Endothelial cell of umbilical vein (primary cell): ENCODE measurements around the gene CBL. TPM values are rescaled to one million over a fixed set of nuclear protein-coding genes. Genes with fewer than 3 reads are reported as not detected.

Experiments
- BruUV-seq: library from RNA; stranded (reverse); fragments of 400-500 nt; replicated peaks from 2 replicates; lab custom pipeline; 2021; lab: Mats Ljungman, UMichigan
- CTCF ChIA-PET: fragments of 300-600, 350-600 bp; sonication (Branson Sonifier 250); formaldehyde crosslinking; loops from one replicate; lab custom pipeline; 2021; ENCODE audit warnings: antibody characterized with exemption, inconsistent platforms; lab: Charles Lee
- POLR2A ChIA-PET: fragments of 300-600, 350-600 bp; sonication (Branson Sonifier 250); formaldehyde crosslinking; loops from one replicate; lab custom pipeline; 2021; ENCODE audit warnings: antibody characterized with exemption, inconsistent platforms; lab: Charles Lee
- DNase-seq: peaks from one replicate; pipeline ENCODE4 v3.0.0-alpha.2; 2011; ENCODE audit warnings: low read depth, low spot score
- FAIRE-seq: peaks from 2 replicates; lab custom pipeline; 2011; peaks lifted over from hg19 to GRCh38; lab: Jason Lieb, UNC
- H2AFZ ChIP-seq: 2 replicates; pipeline ENCODE4 v1.6.0; 2012; ENCODE audit warnings: low read depth, low read length, control low read depth, inconsistent platforms
- H3K27ac ChIP-seq: 2 replicates; pipeline ENCODE4 v1.5.1; 2011; ENCODE audit warnings: low read depth, mild to moderate bottlenecking, control low read depth, low read length, moderate library complexity; ENCODE audit not compliant: insufficient read depth
- H3K27me3 ChIP-seq, 2 experiments: 2 replicates each; pipeline versions ENCODE4 v1.6.0 to v1.6.1; 2011; ENCODE audit warnings: low read length in 2 of 2, mixed read lengths in 1 of 2; ENCODE audit not compliant: control insufficient read depth in 2 of 2, insufficient read depth in 2 of 2
- H3K36me3 ChIP-seq, 2 experiments: 2 replicates in 1 of 2; 3 replicates in 1 of 2; pipeline ENCODE4 v1.5.1; 2011; ENCODE audit warnings: low read length in 2 of 2, mild to moderate bottlenecking in 1 of 2, moderate library complexity in 1 of 2; ENCODE audit not compliant: control insufficient read depth in 2 of 2, insufficient read depth in 2 of 2; ENCODE audit errors: extremely low read depth in 1 of 2
- H3K4me1 ChIP-seq: 3 replicates; pipeline ENCODE4 v1.5.1; 2011; ENCODE audit warnings: mild to moderate bottlenecking, low read length; ENCODE audit not compliant: control insufficient read depth, insufficient read depth; ENCODE audit errors: extremely low read depth
- H3K4me2 ChIP-seq: 2 replicates; pipeline ENCODE4 v1.6.1; 2011; ENCODE audit warnings: low read length, control low read depth, mixed read lengths; ENCODE audit not compliant: insufficient read depth
- H3K4me3 ChIP-seq, 3 experiments: fragments of 200-600 bp in 1 of 3; sonication (generic), shearing (Covaris generic) in 1 of 3; replicated peaks in 1 of 3; 2 replicates each; pipeline ENCODE4 v1.5.1; 2011 to 2016; ENCODE audit warnings: control low read depth in 3 of 3, low read length in 3 of 3, mild to moderate bottlenecking in 2 of 3, inconsistent platforms in 1 of 3, low read depth in 1 of 3, moderate library complexity in 1 of 3; ENCODE audit not compliant: insufficient read depth in 1 of 3
- H3K79me2 ChIP-seq: 2 replicates; pipeline ENCODE4 v1.6.0; 2012; ENCODE audit warnings: low read length, inconsistent platforms; ENCODE audit not compliant: control insufficient read depth, insufficient read depth
- H3K9ac ChIP-seq: replicated peaks from 2 replicates; pipeline ENCODE3; 2011; ENCODE audit warnings: low read length, control low read depth; ENCODE audit not compliant: insufficient read depth; ENCODE audit errors: extremely low read depth
- H3K9me1 ChIP-seq: replicated peaks from 3 replicates; pipeline ENCODE4 v1.6.0; 2011; ENCODE audit warnings: mild to moderate bottlenecking, low read length; ENCODE audit not compliant: control insufficient read depth, insufficient read depth; ENCODE audit errors: extremely low read depth
- H3K9me3 ChIP-seq: replicated peaks from 2 replicates; pipeline ENCODE4 v1.5.1; 2012; ENCODE audit warnings: low read length, inconsistent platforms; ENCODE audit not compliant: control insufficient read depth, insufficient read depth
- H4K20me1 ChIP-seq: replicated peaks from 2 replicates; pipeline ENCODE3; 2011; ENCODE audit warnings: mild to moderate bottlenecking, low read length; ENCODE audit not compliant: control insufficient read depth, insufficient read depth; ENCODE audit errors: extremely low read depth
- CTCF ChIP-seq, 2 donors: IDR thresholded peaks; 1 replicate in 1 of 2; 2 replicates in 1 of 2; pipeline ENCODE4 v1.5.1; 2011; ENCODE audit warnings: low read length in 2 of 2, mild to moderate bottlenecking in 2 of 2, moderate library complexity in 2 of 2, control low read depth in 1 of 2, inconsistent platforms in 1 of 2, low read depth in 1 of 2; ENCODE audit not compliant: insufficient read depth in 1 of 2; ENCODE audit errors: extremely low read depth in 1 of 2
- EZH2 ChIP-seq: IDR thresholded peaks from 2 replicates; pipeline ENCODE4 v1.6.1; 2012; ENCODE audit warnings: borderline replicate concordance, low read depth, mild to moderate bottlenecking, moderate library complexity, low read length, inconsistent platforms; ENCODE audit not compliant: severe bottlenecking
- FOS ChIP-seq: IDR thresholded peaks from 2 replicates; pipeline ENCODE4 v1.6.1; 2011; ENCODE audit warnings: mild to moderate bottlenecking, low read length, moderate library complexity, borderline replicate concordance; ENCODE audit not compliant: insufficient read depth
- GATA2 ChIP-seq: IDR thresholded peaks from 2 replicates; pipeline ENCODE4 v1.7.0; 2011; ENCODE audit warnings: low read depth, mild to moderate bottlenecking, moderate library complexity, mixed read lengths, low read length; ENCODE audit not compliant: insufficient read length, insufficient read depth
- JUN ChIP-seq: IDR thresholded peaks from 2 replicates; pipeline ENCODE4 v1.6.1; 2011; ENCODE audit warnings: borderline replicate concordance, low read depth; ENCODE audit not compliant: insufficient read length, insufficient read depth
- MAX ChIP-seq: IDR thresholded peaks from 2 replicates; pipeline ENCODE4 v1.6.1; 2011; ENCODE audit not compliant: insufficient read depth, insufficient read length
- MYC ChIP-seq: IDR thresholded peaks from one replicate; pipeline ENCODE4 v1.6.1; 2011; ENCODE audit warnings: mild to moderate bottlenecking, low read depth, low read length
- POLR2A ChIP-seq: IDR thresholded peaks from 2 replicates; pipeline ENCODE4 v1.6.1; 2012; ENCODE audit warnings: low read depth, mild to moderate bottlenecking, control low read depth, low read length
- POLR2AphosphoS5 ChIP-seq: IDR thresholded peaks from 2 replicates; pipeline ENCODE4 v1.6.1; 2012; ENCODE audit warnings: low read depth, mild to moderate bottlenecking, control low read depth, low read length, moderate library complexity; ENCODE audit not compliant: insufficient read depth
- dilution Hi-C: fragments of 300-500 bp; cut with MboI; formaldehyde crosslinking; loops from one replicate; pipeline ENCODE4 v1.15.0; 2019; ENCODE audit warnings: low sequenced_read_pairs; ENCODE audit not compliant: extremely low pct_ligation_motif_present
- intact Hi-C: fragments of 100-400 bp; cut with micrococcal nuclease; formaldehyde crosslinking; loops from one replicate; pipeline ENCODE4 v1.10.0; 2022
- polyA plus RNA-seq, 4 experiments: library from polyadenylated mRNA; depleted of rRNA in 3 of 4; stranded (reverse) in 3 of 4; unstranded in 1 of 4; fragments of >200 nt; gene quantifications; 2 replicates each; pipeline versions ENCODE4 v1.2.1 to v1.2.3, GENCODE V29; 2011 to 2012; ENCODE audit warnings: missing spikeins in 1 of 4
- total RNA-seq: library from RNA; stranded (reverse); gene quantifications from 2 replicates; pipeline ENCODE4 v1.2.3, GENCODE V29; 2021

CBL gene
- total and polyA plus RNA-seq, 2 donors (not counting 3 experiments of a cell fraction or from before 2014, with no cell fraction given), result 15.5 to 41.5 TPM

- Histone ChIP-seq H3K9me1 (no peaks in the 10 kb centered on the region), H3K27ac (no peak overlapping the region), H3K79me2 (peaks cover 50% of the 10 kb centered on the region), H3K36me3 (no peaks in the 10 kb centered on the region), H3K9ac (no peak overlapping the region), H3K27me3 (no peaks in the 10 kb centered on the region), H3K4me1 (peaks cover 14% of the 10 kb centered on the region), H4K20me1 (peaks cover 6% of the 10 kb centered on the region), H3K4me2 (no peak overlapping the region), H3K4me3 (no peak overlapping the region), H3K9me3 (no peaks in the 10 kb centered on the region), H2AFZ (no peak overlapping the region)
- ChIA-PET CTCF (no interaction called here), POLR2A (no interaction called here)
- intact Hi-C loops (no loop called here), dilution Hi-C loops (no loop called here)
- BruUV-seq, result no TSS peak
- TF ChIP-seq JUN, result no peak
- no peak for TF ChIP-seq EZH2
- no peak for TF ChIP-seq POLR2AphosphoS5
- no peak for TF ChIP-seq FOS
- no peak for TF ChIP-seq MYC
- no peak for TF ChIP-seq POLR2A
- TF ChIP-seq MAX, result no peak
- TF ChIP-seq CTCF (IDR thresholded peaks at IDR 0.05; ENCODE audit: extremely low read depth in 1 of 2, insufficient read depth in 1 of 2, low read depth in 1 of 2, low read length in 2 of 2), result no peak
- no peak for TF ChIP-seq GATA2
- DNase-seq (no peak), FAIRE-seq (no peak)
Measured at GRCh38 chr11:119258180-119258579, 52.0 kb downstream of the CBL start.
